C4-2B (cell line): ENCODE results near the gene DUOXA2.

Experiments
- H3K27ac ChIP-seq: fragments of 450-650 bp; 2 replicates; pipeline ENCODE4 v1.5.1; 2017
- ZFX ChIP-seq: fragments of 450-650 bp; IDR thresholded peaks from 2 replicates; pipeline ENCODE4 v1.6.1; 2017
- TF ChIP-seq, protein P1 (sequence below): fragments of 450-650 bp; conservative IDR thresholded peaks from 2 replicates; pipeline ENCODE4 v1.5.1; 2017; ENCODE audit warnings: mild to moderate bottlenecking

The DUOXA2 gene

DNA sequence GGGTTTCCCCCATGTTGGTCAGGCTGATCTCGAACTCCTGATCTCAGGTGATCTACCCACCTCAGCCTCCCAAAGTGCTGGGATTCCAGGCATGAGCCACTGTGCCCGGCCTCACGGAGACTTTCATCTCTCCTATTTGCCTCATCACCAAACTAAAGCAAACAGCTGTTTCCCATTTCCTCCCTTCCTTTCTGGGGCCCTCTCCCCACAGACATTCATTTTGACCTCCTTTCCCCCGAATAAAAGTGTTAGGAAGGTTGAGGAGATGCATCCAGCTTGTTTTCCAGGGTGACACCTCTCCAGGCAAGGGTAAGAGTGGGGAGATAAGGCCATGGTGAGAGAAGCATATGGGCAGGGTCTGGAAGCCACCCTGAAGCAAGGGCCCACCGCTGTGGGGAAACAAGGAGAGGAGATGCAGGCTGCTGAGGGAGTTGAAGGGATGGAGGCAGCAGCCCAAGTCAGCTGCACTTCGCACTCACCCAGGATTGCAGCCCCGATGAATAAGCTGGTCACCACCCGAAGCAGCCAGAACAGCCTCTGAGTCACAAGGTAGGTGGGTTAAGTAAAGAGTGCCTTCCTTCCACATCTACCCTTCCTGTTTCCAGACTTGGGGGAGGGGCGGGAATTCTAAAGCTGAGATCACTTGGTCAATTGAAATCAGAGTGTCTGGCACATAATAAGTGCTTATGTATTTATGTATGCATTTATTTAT is 7.7 kb downstream of the DUOXA2 start:
- H3K27ac ChIP-seq = no peak overlapping the region

DNA sequence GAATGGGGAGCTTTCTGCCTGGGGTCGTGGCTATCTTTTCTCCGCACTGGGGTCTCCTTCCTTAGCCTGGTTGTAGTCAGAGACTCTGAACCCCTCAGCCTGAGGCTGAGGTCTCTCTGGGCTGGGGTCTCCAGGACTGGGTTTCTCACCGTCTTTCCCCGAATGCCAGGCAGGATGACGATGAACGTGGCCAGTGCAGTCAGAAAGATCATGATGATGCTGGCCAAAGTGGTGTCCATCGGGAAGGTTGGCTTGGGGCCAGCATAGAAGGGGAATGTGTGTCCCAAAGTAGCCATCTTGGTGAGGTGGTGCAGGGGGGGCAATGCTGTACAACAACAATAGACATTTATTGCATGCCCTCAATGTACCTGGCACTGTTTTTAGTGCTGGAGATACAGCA is 8.6 kb downstream of the DUOXA2 start:
- TF ChIP-seq, protein P1, sequence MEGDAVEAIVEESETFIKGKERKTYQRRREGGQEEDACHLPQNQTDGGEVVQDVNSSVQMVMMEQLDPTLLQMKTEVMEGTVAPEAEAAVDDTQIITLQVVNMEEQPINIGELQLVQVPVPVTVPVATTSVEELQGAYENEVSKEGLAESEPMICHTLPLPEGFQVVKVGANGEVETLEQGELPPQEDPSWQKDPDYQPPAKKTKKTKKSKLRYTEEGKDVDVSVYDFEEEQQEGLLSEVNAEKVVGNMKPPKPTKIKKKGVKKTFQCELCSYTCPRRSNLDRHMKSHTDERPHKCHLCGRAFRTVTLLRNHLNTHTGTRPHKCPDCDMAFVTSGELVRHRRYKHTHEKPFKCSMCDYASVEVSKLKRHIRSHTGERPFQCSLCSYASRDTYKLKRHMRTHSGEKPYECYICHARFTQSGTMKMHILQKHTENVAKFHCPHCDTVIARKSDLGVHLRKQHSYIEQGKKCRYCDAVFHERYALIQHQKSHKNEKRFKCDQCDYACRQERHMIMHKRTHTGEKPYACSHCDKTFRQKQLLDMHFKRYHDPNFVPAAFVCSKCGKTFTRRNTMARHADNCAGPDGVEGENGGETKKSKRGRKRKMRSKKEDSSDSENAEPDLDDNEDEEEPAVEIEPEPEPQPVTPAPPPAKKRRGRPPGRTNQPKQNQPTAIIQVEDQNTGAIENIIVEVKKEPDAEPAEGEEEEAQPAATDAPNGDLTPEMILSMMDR = no peak
- TF ChIP-seq ZFX = no peak
- H3K27ac ChIP-seq = no peak overlapping the region

More for the DNA sequence above, 7.7 kb downstream of the DUOXA2 start:
- no peak for TF ChIP-seq ZFX
- TF ChIP-seq, protein P1 = no peak

DNA sequence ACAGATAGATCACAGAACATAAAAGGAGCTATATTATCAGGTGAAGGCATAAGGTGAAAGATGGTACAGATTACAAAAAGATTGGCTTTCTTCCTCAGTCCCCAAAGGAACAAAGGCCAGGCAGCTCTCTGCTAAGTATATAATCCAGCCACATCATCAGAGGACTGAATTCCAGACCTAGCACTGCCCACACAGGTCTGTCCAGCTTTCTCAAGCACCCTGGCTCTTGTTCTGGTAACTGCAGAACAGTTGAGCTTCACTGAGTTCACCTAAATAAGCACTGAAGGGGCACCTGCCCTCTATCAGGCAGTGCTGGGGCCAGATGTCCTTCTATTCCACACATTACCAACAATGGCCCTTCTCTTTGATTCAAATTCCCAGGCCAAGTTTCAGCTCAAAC is 9.3 kb downstream of the DUOXA2 start:
- TF ChIP-seq ZFX = no peak
- TF ChIP-seq, protein P1 = no peak
- no peak overlapping the region for H3K27ac ChIP-seq

DNA sequence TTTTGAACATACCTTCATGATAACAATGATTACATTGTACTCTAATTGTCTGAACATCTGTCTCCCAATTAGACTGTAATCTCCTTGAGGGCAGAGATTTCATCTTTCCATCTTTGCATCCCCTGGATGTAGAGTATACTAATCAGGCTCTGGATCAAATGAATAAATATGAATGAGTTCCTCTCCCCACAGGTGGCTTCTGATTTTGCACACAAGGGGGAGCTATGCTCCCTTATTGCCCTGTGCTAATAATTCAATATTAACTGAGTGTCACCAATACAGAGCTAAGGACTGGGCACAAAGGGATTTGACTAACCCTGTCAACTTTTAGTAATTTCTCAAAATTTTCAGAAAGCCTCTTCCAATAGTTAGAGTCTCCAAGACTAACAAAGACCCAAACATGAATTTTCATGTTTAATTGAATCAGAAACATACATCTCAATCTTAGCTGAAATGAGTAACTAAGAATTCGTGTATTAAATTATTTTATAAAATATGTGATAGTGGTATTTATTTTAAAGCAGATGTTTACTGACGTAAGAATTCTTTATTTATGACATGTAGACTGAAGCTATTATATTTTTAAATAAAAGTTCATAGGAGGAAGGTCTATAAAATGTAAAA is 12.5 kb downstream of the DUOXA2 start:
- H3K27ac ChIP-seq = no peak overlapping the region
- TF ChIP-seq, protein P1 = peak; percentile 93
- TF ChIP-seq ZFX = no peak

DNA sequence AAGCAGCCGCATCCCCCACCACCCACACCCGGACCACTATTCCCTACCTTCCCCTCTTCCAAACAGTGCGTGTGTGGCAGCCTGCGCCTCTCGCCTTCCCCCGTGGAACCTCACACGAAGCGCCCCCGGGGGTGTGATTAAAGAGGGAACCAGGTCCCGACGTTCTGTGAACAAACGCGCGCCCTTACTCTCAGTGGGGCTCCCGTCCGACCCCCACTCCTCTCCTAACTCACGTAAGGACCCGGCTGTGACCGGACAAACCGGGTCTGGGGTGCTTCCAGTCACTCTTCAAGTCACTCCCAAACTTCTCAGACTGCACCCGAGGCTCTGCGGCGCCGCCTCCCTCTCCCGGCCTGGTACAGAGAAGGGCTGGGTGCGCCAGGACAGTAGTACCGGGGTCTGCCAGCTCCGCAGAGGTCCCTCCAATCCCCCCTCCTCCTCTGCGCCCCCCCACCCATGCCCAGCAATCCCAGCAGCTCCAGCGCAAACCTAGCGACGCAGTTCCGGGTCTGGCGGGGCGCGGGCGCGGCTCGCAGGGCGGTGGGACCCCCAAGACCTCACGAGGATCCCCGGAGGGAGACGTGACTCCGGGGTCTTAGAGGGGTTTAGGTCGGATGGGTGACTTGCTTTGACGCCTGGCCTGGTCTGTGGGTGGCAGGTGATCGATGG is 15.0 kb downstream of the DUOXA2 start:
- TF ChIP-seq, protein P1 = no peak
- TF ChIP-seq ZFX = no peak

DNA sequence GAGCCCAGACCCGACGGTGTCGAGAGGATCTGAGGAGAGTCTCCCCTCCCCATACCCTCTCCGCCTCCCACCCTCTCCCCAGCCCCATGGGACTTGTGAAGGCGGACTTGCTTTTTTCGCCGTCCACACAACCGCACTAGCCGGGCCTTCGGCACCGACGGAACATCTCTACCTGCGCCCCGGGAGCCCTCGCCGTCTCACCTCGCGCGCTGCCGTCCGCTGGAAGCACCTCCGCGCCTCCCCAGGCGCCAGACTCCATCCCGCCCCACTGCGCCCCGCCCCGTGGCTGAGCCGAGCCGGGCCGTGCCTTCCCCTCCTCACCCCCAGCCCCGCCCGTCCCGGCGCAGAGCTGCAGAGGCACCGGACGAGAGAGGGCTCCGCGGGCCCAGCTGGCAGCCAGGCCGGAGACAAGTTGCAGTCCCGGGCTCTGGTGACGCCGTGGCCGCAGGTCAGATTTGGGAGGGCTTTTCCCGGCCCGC is 15.6 kb downstream of the DUOXA2 start, which contains the start of the genes DUOX1 and DUOXA1:
Gene DUOX1, plus strand, starts transcription at position 344 of the 479 bp plus-strand sequence. CDS start 1,973 bp downstream, outside the sequence.
Gene DUOXA1, minus strand, starts transcription at position 229 of the 479 bp plus-strand sequence. CDS start 6,865 bp downstream, outside the sequence.
- no peak within 1 kb of the TSS for H3K27ac ChIP-seq
- no peak for TF ChIP-seq ZFX
- TF ChIP-seq, protein P1 = no peak

More for the DNA sequence above, 15.0 kb downstream of the DUOXA2 start:
- H3K27ac ChIP-seq = no peak overlapping the region
